Gastrocnemius medialis (tissue), 4 donors: ENCODE results near the gene ZBTB20. TPM values are rescaled to one million over a fixed set of nuclear protein-coding genes. Genes with fewer than 3 reads are reported as not detected.

Experiments
- ATAC-seq, 2 donors: fragments of 150-250 bp; one replicate each; pipeline ENCODE4 v1.9.1; 2016
- DNase-seq, 2 donors: peaks; one replicate each; pipeline ENCODE4 v3.0.0-alpha.2; 2019
- H3K27ac ChIP-seq, 4 donors: fragments of 200-600 bp; sonication (generic); 1 replicate in 1 of 4; 2 replicates in 3 of 4; pipeline ENCODE4 v1.5.1; 2016 to 2018; ENCODE audit warnings: mild to moderate bottlenecking in 2 of 4, moderate library complexity in 1 of 4
- H3K27me3 ChIP-seq, 3 donors: fragments of 200-600 bp; sonication (generic) in 2 of 3; 1 replicate in 1 of 3; 2 replicates in 2 of 3; pipeline versions ENCODE4 v1.5.1 to v1.6.0; 2016 to 2019; ENCODE audit warnings: mild to moderate bottlenecking in 1 of 3, moderate library complexity in 1 of 3
- H3K36me3 ChIP-seq, 2 donors: fragments of 200-600 bp; sonication (generic) in 1 of 2; one replicate each; pipeline ENCODE4 v1.5.1; 2017 to 2018
- H3K4me1 ChIP-seq, 2 donors: fragments of 200-600 bp; sonication (generic) in 1 of 2; one replicate each; pipeline ENCODE4 v1.5.1; 2016 to 2017; ENCODE audit warnings: mild to moderate bottlenecking in 2 of 2
- H3K4me3 ChIP-seq, 4 donors: fragments of 200-600 bp; sonication (generic) in 3 of 4; 1 replicate in 1 of 4; 2 replicates in 3 of 4; pipeline ENCODE4 v1.5.1; 2016 to 2019; ENCODE audit warnings: mild to moderate bottlenecking in 2 of 4
- H3K9me3 ChIP-seq, 3 donors: fragments of 200-600 bp; sonication (generic) in 2 of 3; 1 replicate in 1 of 3; 2 replicates in 2 of 3; pipeline ENCODE4 v1.5.1; 2016 to 2019
- POLR2A ChIP-seq, 2 donors: fragments of 450-650 bp; IDR thresholded peaks; one replicate each; pipeline ENCODE4 v1.6.1; 2017; ENCODE audit warnings: antibody characterized with exemption in 2 of 2, mild to moderate bottlenecking in 2 of 2, moderate library complexity in 2 of 2
- in situ Hi-C, 4 donors: fragments of 200-750 bp; cut with MboI; loops; one replicate each; pipeline versions ENCODE4 v1.15.0 to v1.8.0; 2017; ENCODE audit warnings: low sequenced_read_pairs in 4 of 4
- intact Hi-C: fragments of 100-400 bp; cut with DNase I; formaldehyde crosslinking; loops from one replicate; pipeline ENCODE4 v1.15.1; 2023; ENCODE audit warnings: low total_unique reads
- total RNA-seq, 4 donors: library from RNA; depleted of rRNA; stranded (reverse); fragments of >200 nt; gene quantifications; one replicate each; pipeline versions ENCODE4 v1.1.0 to v1.2.3, GENCODE V29; 2016
- TF ChIP-seq, protein P1 (sequence below), 5 experiments: fragments of 450-650 bp in 3 of 5; fragments of 200-600 bp in 2 of 5; sonication (generic) in 2 of 5; IDR thresholded peaks in 4 of 5; conservative IDR thresholded peaks in 1 of 5; 1 replicate in 4 of 5; 2 replicates in 1 of 5; pipeline ENCODE4 v1.5.1; 2016 to 2019; ENCODE audit warnings: antibody characterized with exemption in 5 of 5, mild to moderate bottlenecking in 3 of 5, moderate library complexity in 3 of 5

Gene ZBTB20
- total RNA-seq, 4 donors from 2014 or later, result 47.6 to 86.5 (median 69.0) TPM

DNA sequence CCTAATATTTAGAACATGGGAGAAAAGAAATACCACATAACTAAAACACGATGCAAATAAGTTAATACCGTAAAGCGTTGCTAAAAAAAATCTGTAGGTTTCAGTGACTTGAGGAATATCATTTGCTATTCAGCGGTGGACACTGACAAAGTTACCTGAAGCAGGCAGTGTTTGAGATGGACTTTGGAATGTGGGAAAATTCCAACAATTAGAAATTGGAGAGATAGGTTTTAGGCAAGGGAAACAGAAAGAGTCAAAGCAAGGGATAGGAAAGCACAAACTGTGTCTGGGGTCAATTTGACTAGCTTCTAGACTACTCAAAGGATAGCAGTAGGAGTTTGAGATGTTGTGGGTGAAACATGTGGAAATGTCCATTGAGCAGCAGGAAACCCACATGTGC, 680.3 kb downstream of the ZBTB20 start:
- in situ Hi-C loops (no loop called here), intact Hi-C loops (no loop called here)
- H3K27ac ChIP-seq, result no peak overlapping the region
- no peak overlapping the region for H3K4me3 ChIP-seq
- H3K4me1 ChIP-seq, result peaks cover 36 to 37% of the 10 kb centered on the region in 2 donors
- TF ChIP-seq, protein P1, sequence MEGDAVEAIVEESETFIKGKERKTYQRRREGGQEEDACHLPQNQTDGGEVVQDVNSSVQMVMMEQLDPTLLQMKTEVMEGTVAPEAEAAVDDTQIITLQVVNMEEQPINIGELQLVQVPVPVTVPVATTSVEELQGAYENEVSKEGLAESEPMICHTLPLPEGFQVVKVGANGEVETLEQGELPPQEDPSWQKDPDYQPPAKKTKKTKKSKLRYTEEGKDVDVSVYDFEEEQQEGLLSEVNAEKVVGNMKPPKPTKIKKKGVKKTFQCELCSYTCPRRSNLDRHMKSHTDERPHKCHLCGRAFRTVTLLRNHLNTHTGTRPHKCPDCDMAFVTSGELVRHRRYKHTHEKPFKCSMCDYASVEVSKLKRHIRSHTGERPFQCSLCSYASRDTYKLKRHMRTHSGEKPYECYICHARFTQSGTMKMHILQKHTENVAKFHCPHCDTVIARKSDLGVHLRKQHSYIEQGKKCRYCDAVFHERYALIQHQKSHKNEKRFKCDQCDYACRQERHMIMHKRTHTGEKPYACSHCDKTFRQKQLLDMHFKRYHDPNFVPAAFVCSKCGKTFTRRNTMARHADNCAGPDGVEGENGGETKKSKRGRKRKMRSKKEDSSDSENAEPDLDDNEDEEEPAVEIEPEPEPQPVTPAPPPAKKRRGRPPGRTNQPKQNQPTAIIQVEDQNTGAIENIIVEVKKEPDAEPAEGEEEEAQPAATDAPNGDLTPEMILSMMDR (IDR thresholded peaks at IDR 0.05 in 4 of 5, conservative IDR thresholded peaks at IDR 0.05 in 1 of 5), result no peak
- no peak for TF ChIP-seq POLR2A (IDR thresholded peaks at IDR 0.05)
- no peaks in the 10 kb centered on the region for H3K27me3 ChIP-seq
- DNase-seq, result no peak
- H3K36me3 ChIP-seq, result no peaks in the 10 kb centered on the region
- ATAC-seq, result no peak
- no peaks in the 10 kb centered on the region for H3K9me3 ChIP-seq

DNA sequence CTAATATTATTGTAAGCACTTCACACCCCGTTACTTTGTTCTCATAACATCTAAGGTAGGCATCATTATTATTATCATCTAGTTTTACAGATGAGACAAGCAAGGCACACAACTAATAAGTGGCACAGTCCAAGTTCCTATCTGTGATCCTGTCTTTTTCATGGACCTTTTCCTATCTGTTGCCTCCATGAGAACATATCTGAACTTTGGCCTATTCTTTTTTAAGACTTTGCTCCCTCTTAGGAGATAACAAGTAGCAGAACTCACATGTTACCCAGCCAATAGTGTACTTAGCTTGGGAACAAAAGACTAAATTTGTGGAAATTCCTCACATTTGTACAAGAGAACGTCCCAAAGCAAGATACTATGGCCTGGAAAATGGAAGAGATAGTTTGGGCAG, 680.8 kb downstream of the ZBTB20 start:
- ATAC-seq (no peak), DNase-seq (no peak)
- Histone ChIP-seq H3K4me1 (peaks cover 34 to 36% of the 10 kb centered on the region in 2 donors), H3K36me3 (no peaks in the 10 kb centered on the region), H3K27ac (no peak overlapping the region), H3K27me3 (no peaks in the 10 kb centered on the region), H3K4me3 (no peak overlapping the region), H3K9me3 (no peaks in the 10 kb centered on the region)
- TF ChIP-seq, protein P1 (IDR thresholded peaks at IDR 0.05 in 4 of 5, conservative IDR thresholded peaks at IDR 0.05 in 1 of 5), result no peak
- TF ChIP-seq POLR2A (IDR thresholded peaks at IDR 0.05), result no peak
- in situ Hi-C loops (no loop called here), intact Hi-C loops (no loop called here)

GRCh38 chr3:114464548-114464947, 682.5 kb downstream of the ZBTB20 start:
- no peak for TF ChIP-seq POLR2A (IDR thresholded peaks at IDR 0.05)
- TF ChIP-seq, protein P1 (IDR thresholded peaks at IDR 0.05 in 4 of 5, conservative IDR thresholded peaks at IDR 0.05 in 1 of 5), result no peak
- ATAC-seq (no peak), DNase-seq (no peak)
- H3K4me1 ChIP-seq, result peaks cover 19 to 22% of the 10 kb centered on the region in 2 donors
- intact Hi-C loops (no loop called here), in situ Hi-C loops (no loop called here)
- no peaks in the 10 kb centered on the region for H3K36me3 ChIP-seq
- H3K9me3 ChIP-seq, result no peaks in the 10 kb centered on the region
- H3K4me3 ChIP-seq, result no peak overlapping the region
- no peak overlapping the region for H3K27ac ChIP-seq
- no peaks in the 10 kb centered on the region for H3K27me3 ChIP-seq

- intact Hi-C loops (no loop called here), in situ Hi-C loops (no loop called here)
- Histone ChIP-seq H3K9me3 (no peaks in the 10 kb centered on the region), H3K36me3 (no peaks in the 10 kb centered on the region), H3K27me3 (no peaks in the 10 kb centered on the region), H3K4me1 (peaks cover 19 to 21% of the 10 kb centered on the region in 2 donors), H3K27ac (no peak overlapping the region), H3K4me3 (no peak overlapping the region)
- TF ChIP-seq, protein P1 (IDR thresholded peaks at IDR 0.05 in 4 of 5, conservative IDR thresholded peaks at IDR 0.05 in 1 of 5), result no peak
- TF ChIP-seq POLR2A (IDR thresholded peaks at IDR 0.05), result no peak
- DNase-seq (no peak), ATAC-seq (no peak)
These were observed 684.3 kb downstream of the ZBTB20 start for GRCh38 chr3:114462750-114463149.

DNA sequence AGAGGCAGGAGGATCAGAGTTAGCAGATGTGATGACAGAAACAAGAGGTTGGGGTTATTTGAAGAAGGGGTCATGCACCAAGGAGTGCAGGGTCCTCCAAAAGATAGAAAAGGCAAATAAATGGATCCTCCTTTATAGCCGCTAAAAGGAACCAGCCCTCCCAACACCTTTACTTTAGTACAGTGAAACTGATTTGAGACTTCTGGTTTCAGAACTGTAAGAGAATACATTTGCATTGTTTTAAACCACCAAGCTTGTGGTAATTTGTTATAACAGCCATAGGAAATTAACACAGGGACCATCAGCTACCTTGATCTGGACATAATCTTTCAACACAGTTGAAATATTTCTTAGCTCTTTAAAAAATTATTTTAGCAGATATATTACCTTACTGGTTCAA, 686.6 kb downstream of the ZBTB20 start:
- DNase-seq, result no peak
- no peak overlapping the region for H3K4me3 ChIP-seq
- no peak for ATAC-seq
- TF ChIP-seq POLR2A (IDR thresholded peaks at IDR 0.05), result no peak
- TF ChIP-seq, protein P1 (IDR thresholded peaks at IDR 0.05 in 4 of 5, conservative IDR thresholded peaks at IDR 0.05 in 1 of 5), result no peak
- no peaks in the 10 kb centered on the region for H3K36me3 ChIP-seq
- peaks cover 29 to 41% of the 10 kb centered on the region in 2 donors for H3K4me1 ChIP-seq
- no peaks in the 10 kb centered on the region for H3K9me3 ChIP-seq
- in situ Hi-C loops, result no loop called here
- H3K27ac ChIP-seq, result no peak overlapping the region
- intact Hi-C loops, result no loop called here
- no peaks in the 10 kb centered on the region for H3K27me3 ChIP-seq
